ENCODE results near the gene SLC25A12. TPM values are rescaled to one million over a fixed set of nuclear protein-coding genes. Genes with fewer than 3 reads are reported as not detected.
A peak's percentile ranks its signal among the peaks of the same experiment; 100 is the strongest.
"Not testable (repeated sequence)": the region's sequence is repeated elsewhere in the genome, so short reads cannot be mapped to it uniquely, and the experiment has no call there.

Gene SLC25A12
- polyA plus RNA-seq, 1 donor from 2014 or later: 14.0 TPM

GRCh38 chr2:171798156-171798820 lies 95.8 kb downstream of the SLC25A12 start:
- no peak overlapping the region for H3K27ac Mint-ChIP-seq

DNA sequence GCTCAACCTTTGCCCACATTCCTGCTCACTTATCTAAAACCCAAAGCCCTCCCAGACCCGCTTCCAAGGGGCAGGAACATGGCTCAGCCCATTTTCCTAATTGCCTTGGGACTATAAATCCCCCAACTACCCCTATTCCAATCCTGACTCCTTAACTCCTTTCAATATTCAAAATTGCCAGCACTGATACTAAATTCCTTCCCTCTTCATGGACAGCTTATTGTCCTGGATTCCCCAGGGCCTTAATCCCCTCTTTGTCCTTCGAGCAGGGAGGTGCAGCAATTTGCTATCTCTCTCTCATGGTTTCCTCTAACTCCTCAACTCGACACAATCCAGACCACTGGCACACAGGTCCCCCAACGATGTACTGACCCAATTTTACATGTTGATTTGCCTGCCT lies 99.1 kb downstream of the SLC25A12 start:
- H3K27ac Mint-ChIP-seq: no peak overlapping the region
- H3K36me3 Mint-ChIP-seq: peaks cover 2% of the 10 kb centered on the region
- no peaks in the 10 kb centered on the region for H3K9me3 Mint-ChIP-seq
- no peaks in the 10 kb centered on the region for H3K27me3 Mint-ChIP-seq
- no peaks in the 10 kb centered on the region for H3K4me1 Mint-ChIP-seq
- H3K4me3 Mint-ChIP-seq: no peak overlapping the region

More at GRCh38 chr2:171798156-171798820, 95.8 kb downstream of the SLC25A12 start:
- Mint-ChIP-seq H3K9me3 (no peaks in the 10 kb centered on the region), H3K4me3 (no peak overlapping the region), H3K36me3 (peaks cover 7% of the 10 kb centered on the region), H3K4me1 (no peaks in the 10 kb centered on the region), H3K27me3 (no peaks in the 10 kb centered on the region)

- H3K4me3 Mint-ChIP-seq: no peak overlapping the region
- H3K4me1 Mint-ChIP-seq: no peaks in the 10 kb centered on the region
- no peaks in the 10 kb centered on the region for H3K9me3 Mint-ChIP-seq
- no peaks in the 10 kb centered on the region for H3K27me3 Mint-ChIP-seq
- H3K36me3 Mint-ChIP-seq: peaks cover 2% of the 10 kb centered on the region
- no peak overlapping the region for H3K27ac Mint-ChIP-seq
These were observed 100.1 kb downstream of the SLC25A12 start for GRCh38 chr2:171793691-171794678.

- Mint-ChIP-seq H3K27me3 (no peaks in the 10 kb centered on the region), H3K36me3 (peaks cover 4% of the 10 kb centered on the region), H3K27ac (no peak overlapping the region), H3K4me3 (no peak overlapping the region), H3K9me3 (no peaks in the 10 kb centered on the region), H3K4me1 (no peaks in the 10 kb centered on the region)
These were observed 101.0 kb downstream of the SLC25A12 start for GRCh38 chr2:171792886-171793580.

- Mint-ChIP-seq H3K4me3 (no peak overlapping the region), H3K27me3 (no peaks in the 10 kb centered on the region), H3K27ac (no peak overlapping the region), H3K9me3 (no peaks in the 10 kb centered on the region), H3K4me1 (no peaks in the 10 kb centered on the region), H3K36me3 (peaks cover 7% of the 10 kb centered on the region)
These were observed 101.9 kb downstream of the SLC25A12 start for GRCh38 chr2:171792157-171792556.

DNA sequence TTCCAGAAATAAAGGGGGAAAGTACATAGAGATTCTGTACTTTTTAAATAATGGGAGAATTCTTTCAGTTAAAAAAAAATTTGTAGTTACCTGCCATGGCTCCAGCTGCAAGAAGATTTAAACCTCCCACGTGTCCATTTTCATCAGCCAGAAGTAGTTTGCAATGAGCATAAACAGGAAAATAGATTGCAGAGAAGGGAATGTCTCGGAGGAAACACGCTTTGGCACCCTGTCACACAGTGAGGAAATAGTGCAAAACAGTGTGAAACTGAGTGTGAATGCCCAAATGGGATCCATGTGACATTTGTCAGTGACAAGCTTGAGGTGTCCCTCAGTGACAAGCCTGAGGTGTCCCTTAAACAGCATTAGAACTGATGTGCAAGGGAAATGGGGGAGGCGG lies 102.7 kb downstream of the SLC25A12 start:
- H3K9me3 Mint-ChIP-seq: no peaks in the 10 kb centered on the region
- peak overlapping the region in 1 of 3 donors; percentile 62 for H3K27ac Mint-ChIP-seq
- peaks cover 11% of the 10 kb centered on the region for H3K36me3 Mint-ChIP-seq
- H3K4me1 Mint-ChIP-seq: no peaks in the 10 kb centered on the region
- no peak overlapping the region for H3K4me3 Mint-ChIP-seq
- no peaks in the 10 kb centered on the region for H3K27me3 Mint-ChIP-seq

DNA sequence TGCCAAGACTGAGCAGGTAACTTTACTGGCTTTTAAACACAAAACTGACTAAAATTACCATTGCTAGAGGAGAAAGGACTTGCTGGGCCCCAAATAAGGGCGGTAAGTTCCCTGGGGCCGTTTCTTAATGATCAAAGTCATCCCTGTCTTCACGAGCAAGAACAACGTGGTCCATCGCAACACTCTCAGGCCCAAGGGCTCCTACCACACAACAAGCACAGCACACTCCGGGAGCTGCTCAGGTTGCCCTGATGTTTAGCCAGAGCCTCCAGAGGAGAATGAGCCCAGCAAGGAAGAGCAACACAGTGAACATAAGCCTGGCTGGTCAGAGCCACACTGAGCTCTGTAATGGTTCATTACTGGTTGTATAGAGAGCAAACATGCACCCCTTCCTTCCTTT lies 104.1 kb downstream of the SLC25A12 start:
- Mint-ChIP-seq H3K27me3 (no peaks in the 10 kb centered on the region), H3K4me1 (no peaks in the 10 kb centered on the region), H3K9me3 (no peaks in the 10 kb centered on the region), H3K27ac (peak overlapping the region in 2 of 3 donors; percentile 37 to 46), H3K4me3 (no peak overlapping the region), H3K36me3 (peaks cover 18% of the 10 kb centered on the region)

GRCh38 chr2:171788316-171788993 lies 105.6 kb downstream of the SLC25A12 start:
- no peaks in the 10 kb centered on the region for H3K9me3 Mint-ChIP-seq
- H3K4me1 Mint-ChIP-seq: no peaks in the 10 kb centered on the region
- no peaks in the 10 kb centered on the region for H3K27me3 Mint-ChIP-seq
- no peak overlapping the region for H3K4me3 Mint-ChIP-seq
- H3K27ac Mint-ChIP-seq: no peak overlapping the region
- peaks cover 27% of the 10 kb centered on the region for H3K36me3 Mint-ChIP-seq

DNA sequence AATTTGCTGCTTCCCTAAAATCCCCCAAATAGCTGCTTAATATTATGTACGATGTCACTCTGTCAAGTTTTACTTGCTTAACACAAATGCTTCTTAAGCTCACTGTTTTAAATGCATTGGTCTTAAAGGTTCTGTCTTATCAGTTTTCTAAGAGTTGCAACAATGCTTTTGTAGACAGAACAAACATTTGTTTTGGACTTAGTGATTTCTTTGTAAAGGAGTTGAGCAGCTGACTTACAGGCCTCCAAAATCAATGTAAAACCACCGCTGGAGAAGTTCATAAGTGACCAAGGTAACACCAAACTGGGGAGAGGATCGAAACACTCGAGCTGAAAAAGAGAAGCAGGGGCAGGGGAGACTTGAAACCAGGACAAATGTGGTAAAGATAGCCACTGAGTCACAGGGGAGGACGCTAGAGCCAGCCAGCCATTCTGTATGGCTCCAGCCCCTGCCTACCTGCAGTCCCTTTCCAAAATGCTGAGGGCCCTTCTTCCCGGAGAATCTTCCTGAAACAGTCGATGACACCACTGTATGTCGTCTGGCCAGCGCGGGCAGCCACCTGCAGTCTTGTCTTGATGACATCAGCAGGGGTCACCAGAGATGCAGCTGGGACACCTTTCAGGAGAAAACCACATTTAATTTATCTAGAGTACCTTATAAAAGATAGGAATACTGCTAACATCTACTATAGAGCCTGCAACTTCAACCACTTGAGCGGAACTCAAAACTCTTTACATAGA lies 106.5 kb downstream of the SLC25A12 start:
- no peaks in the 10 kb centered on the region for H3K27me3 Mint-ChIP-seq
- H3K27ac Mint-ChIP-seq: no peak overlapping the region
- no peaks in the 10 kb centered on the region for H3K4me1 Mint-ChIP-seq
- peaks cover 0 to 6% (median 0%) of the 10 kb centered on the region in 3 donors for H3K9me3 Mint-ChIP-seq
- no peak overlapping the region for H3K4me3 Mint-ChIP-seq
- peaks cover 28% of the 10 kb centered on the region for H3K36me3 Mint-ChIP-seq

GRCh38 chr2:171785450-171785849 lies 108.6 kb downstream of the SLC25A12 start:
- Mint-ChIP-seq H3K36me3 (peaks cover 31% of the 10 kb centered on the region), H3K27me3 (no peaks in the 10 kb centered on the region), H3K4me1 (no peaks in the 10 kb centered on the region), H3K27ac (no peak overlapping the region), H3K4me3 (no peak overlapping the region), H3K9me3 (peaks cover 0 to 8% (median 0%) of the 10 kb centered on the region in 3 donors)

GRCh38 chr2:171778515-171778914 lies 115.5 kb downstream of the SLC25A12 start:
- H3K27ac Mint-ChIP-seq: no peak overlapping the region
- H3K27me3 Mint-ChIP-seq: no peaks in the 10 kb centered on the region
- peaks cover 8% of the 10 kb centered on the region for H3K36me3 Mint-ChIP-seq
- H3K4me3 Mint-ChIP-seq: no peak overlapping the region
- peaks cover 0 to 13% (median 7%) of the 10 kb centered on the region in 3 donors for H3K9me3 Mint-ChIP-seq
- no peaks in the 10 kb centered on the region for H3K4me1 Mint-ChIP-seq

GRCh38 chr2:171774581-171774980 lies 119.5 kb downstream of the SLC25A12 start:
- not testable (repeated sequence) for H3K4me3 Mint-ChIP-seq, H3K27me3 Mint-ChIP-seq, H3K4me1 Mint-ChIP-seq, H3K27ac Mint-ChIP-seq
- H3K36me3 Mint-ChIP-seq: peaks cover 13% of the 10 kb centered on the region
- H3K9me3 Mint-ChIP-seq: peaks cover 6 to 16% (median 12%) of the 10 kb centered on the region in 3 donors

- H3K4me3 Mint-ChIP-seq: no peak overlapping the region
- peaks cover 13% of the 10 kb centered on the region for H3K36me3 Mint-ChIP-seq
- no peak overlapping the region for H3K27ac Mint-ChIP-seq
- H3K27me3 Mint-ChIP-seq: no peaks in the 10 kb centered on the region
- peaks cover 6 to 11% (median 7%) of the 10 kb centered on the region in 3 donors for H3K9me3 Mint-ChIP-seq
- H3K4me1 Mint-ChIP-seq: no peaks in the 10 kb centered on the region
These were observed 121.7 kb downstream of the SLC25A12 start for GRCh38 chr2:171772373-171772772.

DNA sequence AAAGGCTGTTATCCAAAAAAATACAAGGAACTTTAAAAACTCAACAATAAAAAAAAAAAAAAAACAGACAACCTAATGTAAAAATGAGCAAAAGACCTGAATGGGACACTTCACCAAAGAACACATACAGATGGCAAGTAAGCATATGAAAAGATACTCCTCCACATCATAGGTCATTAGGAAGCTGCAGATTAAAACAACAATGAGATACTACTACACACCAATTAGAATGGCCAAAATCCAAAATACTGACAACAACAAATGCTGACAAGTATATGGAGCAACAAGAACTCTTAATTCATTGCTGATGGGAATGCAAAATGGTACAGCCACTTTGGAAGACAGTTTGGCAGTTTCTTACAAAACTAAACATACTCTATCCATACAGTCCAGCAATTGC lies 122.6 kb downstream of the SLC25A12 start:
- Mint-ChIP-seq H3K27me3 (no peaks in the 10 kb centered on the region), H3K9me3 (peaks cover 6 to 11% (median 7%) of the 10 kb centered on the region in 3 donors), H3K27ac (no peak overlapping the region), H3K4me1 (no peaks in the 10 kb centered on the region), H3K4me3 (no peak overlapping the region), H3K36me3 (peaks cover 13% of the 10 kb centered on the region)

Data from IgD-negative memory B cell (primary cell).